HG03460 (cell line): Measurements from ENCODE around the gene FUBP3.

Source experiments
- ATAC-seq: cut with Tn5 transposase; IDR thresholded peaks from one replicate; pipeline ENCODE4 v1.9.1; 2021; ENCODE audit not compliant: unreplicated experiment

The FUBP3 gene, protein sequence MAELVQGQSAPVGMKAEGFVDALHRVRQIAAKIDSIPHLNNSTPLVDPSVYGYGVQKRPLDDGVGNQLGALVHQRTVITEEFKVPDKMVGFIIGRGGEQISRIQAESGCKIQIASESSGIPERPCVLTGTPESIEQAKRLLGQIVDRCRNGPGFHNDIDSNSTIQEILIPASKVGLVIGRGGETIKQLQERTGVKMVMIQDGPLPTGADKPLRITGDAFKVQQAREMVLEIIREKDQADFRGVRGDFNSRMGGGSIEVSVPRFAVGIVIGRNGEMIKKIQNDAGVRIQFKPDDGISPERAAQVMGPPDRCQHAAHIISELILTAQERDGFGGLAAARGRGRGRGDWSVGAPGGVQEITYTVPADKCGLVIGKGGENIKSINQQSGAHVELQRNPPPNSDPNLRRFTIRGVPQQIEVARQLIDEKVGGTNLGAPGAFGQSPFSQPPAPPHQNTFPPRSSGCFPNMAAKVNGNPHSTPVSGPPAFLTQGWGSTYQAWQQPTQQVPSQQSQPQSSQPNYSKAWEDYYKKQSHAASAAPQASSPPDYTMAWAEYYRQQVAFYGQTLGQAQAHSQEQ

GRCh38 chr9:130578865-130579737, at the start of gene FUBP3:
TSS of gene FUBP3 (plus strand) at chr9:130579577. CDS start at chr9:130579681, 104 bp downstream.
- ATAC-seq: peak; percentile 85

- ATAC-seq: no peak
Measured at GRCh38 chr9:130530938-130531337, 48.4 kb upstream of the FUBP3 start.

DNA sequence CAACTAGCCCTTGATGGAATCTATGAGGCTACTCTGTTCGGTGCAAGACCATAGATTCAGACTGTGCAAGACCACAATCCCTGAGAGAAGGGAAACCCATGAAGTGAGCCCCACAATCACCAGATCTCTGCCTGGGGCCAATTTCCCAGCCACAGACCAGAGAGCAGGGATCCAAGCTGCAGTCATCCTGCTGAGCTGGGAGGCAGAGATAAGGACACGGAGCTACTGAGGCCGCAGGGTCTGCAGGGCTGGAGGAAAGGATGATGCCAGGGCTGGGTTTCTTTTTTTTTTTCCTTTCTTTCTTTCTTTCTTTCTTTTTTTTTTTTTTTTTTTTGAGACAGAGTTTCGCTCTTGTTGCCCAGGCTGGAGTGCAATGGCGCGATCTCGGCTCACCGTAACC, 47.7 kb upstream of the FUBP3 start:
- ATAC-seq: no peak

DNA sequence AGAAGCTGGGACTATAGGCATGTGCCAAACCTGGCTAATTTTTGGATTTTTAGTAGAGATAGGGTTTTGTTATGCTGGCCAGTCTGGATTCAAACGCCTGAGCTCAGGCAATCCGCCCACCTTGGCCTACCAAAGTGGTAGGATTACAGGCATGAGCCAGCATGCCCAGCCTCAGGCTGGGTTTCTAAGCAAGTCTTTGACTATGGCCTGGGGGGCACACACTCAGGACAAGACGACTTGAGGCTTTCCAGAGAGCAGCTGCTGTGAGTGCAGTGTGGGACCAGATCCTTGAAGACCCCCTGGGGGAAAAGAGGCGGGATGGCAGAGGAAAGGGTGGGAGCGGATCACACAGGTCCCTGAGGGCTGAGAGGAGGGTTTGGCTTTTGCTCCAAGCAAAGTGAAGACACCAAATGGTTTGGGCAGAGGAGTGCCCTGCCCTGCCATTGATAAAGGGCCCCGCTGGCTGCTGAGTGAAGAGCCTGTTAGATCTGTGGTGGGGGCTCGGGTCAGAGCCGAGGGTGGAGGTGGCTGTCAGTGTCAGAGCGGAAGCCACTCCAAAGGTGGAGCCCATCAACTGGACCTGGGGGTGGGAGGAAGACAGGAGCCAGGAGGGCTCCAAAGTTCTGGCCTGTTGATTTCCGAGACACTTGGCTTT, 46.8 kb upstream of the FUBP3 start:
- ATAC-seq: no peak

DNA sequence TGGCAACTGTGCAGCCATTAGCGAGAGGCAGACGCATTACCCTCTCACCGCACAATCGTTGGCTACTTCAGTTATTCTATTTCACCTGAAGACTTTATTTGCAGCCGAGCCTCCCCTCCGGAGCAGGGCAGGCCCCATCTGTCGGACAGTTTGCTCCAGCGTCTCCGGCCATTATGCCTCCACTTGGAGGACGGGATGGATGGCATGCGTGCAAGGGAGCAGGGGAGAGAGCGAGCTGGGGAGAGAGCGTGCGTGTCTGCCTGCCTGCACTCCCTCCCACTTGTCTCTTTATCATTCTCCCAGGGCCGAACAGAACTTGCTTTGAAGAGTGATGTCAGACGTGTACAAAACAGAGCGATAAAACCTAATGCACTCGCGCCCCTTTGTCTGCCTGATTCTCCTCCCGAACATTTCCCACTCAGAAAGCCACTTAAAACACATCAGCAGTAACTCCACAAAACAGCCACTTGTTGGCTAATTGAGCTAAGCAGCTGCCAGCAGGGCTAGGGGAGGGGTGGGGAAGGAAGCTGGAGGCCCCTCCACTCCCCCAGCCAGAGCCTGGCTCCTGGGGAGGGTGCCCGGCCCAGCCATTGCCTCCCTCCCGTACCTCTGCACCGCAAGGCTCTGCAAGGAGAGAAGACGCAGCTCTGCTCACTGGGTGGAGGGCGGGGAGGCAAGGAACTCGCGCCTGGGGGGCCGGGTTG, 43.4 kb upstream of the FUBP3 start:
- no peak for ATAC-seq

- no peak for ATAC-seq
Measured at GRCh38 chr9:130536701-130537107, 42.7 kb upstream of the FUBP3 start.

GRCh38 chr9:130537346-130538050, 41.9 kb upstream of the FUBP3 start:
- no peak for ATAC-seq

GRCh38 chr9:130539420-130540223, 39.8 kb upstream of the FUBP3 start:
- no peak for ATAC-seq

- no peak for ATAC-seq
Measured at GRCh38 chr9:130541533-130541932, 37.8 kb upstream of the FUBP3 start.

GRCh38 chr9:130542038-130542437, 37.3 kb upstream of the FUBP3 start:
- ATAC-seq: no peak

- ATAC-seq: no peak
Measured at GRCh38 chr9:130542457-130543228, 36.7 kb upstream of the FUBP3 start.

GRCh38 chr9:130543368-130543767, 36.0 kb upstream of the FUBP3 start:
- ATAC-seq: no peak

DNA sequence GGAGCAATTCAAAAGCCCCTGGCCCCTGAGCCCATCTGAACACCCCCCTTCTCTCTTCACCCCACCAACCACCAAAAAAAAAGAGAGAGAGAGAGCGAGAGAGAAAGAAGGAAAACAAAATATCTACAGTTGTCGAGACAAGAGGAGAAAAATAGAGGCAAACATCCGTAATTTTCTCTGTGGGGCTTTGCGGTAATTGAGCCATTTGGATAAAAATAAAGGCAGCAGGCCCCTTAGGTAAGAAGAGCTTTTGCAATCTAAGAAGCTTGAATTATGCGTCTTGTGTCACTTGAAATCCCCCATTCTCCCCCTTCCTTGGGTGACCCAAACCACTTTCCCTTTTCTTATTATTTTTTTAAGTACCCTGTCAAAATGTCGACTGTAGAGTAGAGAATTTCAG, 35.5 kb upstream of the FUBP3 start:
- no peak for ATAC-seq

GRCh38 chr9:130544364-130544763, 35.0 kb upstream of the FUBP3 start:
- ATAC-seq: no peak

- no peak for ATAC-seq
Measured at GRCh38 chr9:130548103-130548502, 31.3 kb upstream of the FUBP3 start.

DNA sequence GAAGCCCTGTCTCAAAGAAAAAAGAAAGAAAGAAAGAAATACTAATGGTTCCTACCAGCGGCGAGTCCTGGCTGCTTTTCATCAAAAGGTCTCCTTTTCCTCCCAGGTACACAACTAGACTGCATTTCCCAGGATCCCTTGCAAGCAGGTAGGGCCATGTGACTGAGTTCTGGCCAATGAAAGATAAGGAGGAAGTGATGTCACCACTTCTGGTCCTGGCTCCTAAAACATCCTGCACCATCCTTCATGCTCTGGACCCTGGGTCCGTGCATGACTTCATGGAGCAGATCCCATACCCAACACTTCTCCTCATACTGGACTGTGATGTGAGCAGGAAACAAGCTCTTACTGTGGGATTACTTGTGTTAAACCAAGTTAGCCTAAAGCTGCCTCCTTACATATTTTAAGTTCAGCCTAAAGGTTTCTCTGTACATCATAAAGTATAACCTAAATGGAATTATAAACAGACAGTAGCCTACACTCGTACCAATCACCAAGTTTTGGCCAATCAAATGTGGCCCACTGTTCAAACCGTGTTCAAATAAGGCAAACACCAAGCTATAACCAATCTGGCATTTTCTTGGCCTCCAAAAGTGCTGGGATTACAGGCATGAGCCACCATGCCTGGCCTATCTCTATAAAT, 30.2 kb upstream of the FUBP3 start:
- no peak for ATAC-seq

DNA sequence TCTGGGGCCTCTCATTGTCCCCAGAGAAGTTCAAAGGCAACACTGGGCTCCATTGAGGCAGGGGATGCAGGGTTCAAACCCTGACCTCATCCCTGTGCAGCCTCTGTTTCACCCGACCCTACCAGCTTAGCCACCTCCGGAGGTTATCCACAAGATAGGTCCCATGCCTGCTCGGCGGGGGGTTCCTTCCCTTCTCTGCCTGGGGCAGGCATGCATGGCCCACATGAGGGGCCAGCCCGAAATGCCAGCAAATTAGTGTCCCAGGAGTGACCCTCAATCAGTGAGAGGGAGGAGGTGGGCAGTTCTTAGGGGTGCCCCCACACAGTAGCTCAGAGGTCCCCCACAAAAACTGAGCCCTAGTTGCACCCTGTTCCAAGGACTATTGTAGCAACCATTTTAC, 24.8 kb upstream of the FUBP3 start:
- ATAC-seq: no peak

DNA sequence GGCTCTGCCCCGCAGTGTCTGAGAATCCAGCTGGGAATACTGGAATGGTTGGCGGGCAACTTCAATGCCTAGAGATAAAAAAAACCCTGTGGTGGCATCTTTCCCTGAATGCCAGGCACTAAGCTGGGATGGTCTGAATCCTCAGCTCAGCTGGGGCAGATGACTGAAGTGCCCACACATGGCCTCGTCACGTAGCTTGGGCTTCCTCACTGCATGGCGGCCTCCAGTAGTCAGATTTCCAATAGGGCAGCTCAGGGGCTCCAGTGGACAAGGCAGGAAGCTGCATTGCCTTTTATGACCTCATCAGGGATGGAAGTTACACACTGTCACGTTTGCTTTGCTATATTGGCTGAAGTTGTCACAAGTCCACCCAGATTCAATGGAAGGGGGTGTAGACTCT, 24.3 kb upstream of the FUBP3 start:
- no peak for ATAC-seq
